ENCODE data around the gene ADAM15.

The ADAM15 gene

GRCh38 chr1:155003227-155003765 lies 47.8 kb upstream of the ADAM15 start (continued):
- TF ChIP-seq ZNF692 (tag by site-specific recombination; IDR thresholded peaks at IDR 0.05) (0 out of 2 replicates have a peak, but pooled peaks have one; percentile 32), ZNF555 (tag by site-specific recombination; conservative IDR thresholded peaks at IDR 0.05) (no peak), MZF1 (tag by site-specific recombination; IDR thresholded peaks at IDR 0.05; ENCODE audit: borderline replicate concordance) (no peak), ZNF341 (tag by site-specific recombination; IDR thresholded peaks at IDR 0.05; ENCODE audit: low read depth) (peak; percentile 41; the same call in 1 of the 2 replicates), ZBTB48 (tag by site-specific recombination; IDR thresholded peaks at IDR 0.05) (peak; percentile 59; the same call in 1 of the 2 replicates), GLIS2 (tag by site-specific recombination; IDR thresholded peaks at IDR 0.05) (0 out of 2 replicates have a peak, but pooled peaks have one; percentile 10), ZNF324 (tag by site-specific recombination; IDR thresholded peaks at IDR 0.05) (no peak), ZBTB26 (tag by site-specific recombination; optimal IDR thresholded peaks at IDR 0.05) (peak; percentile 55), ZNF398 (tag by site-specific recombination; IDR thresholded peaks at IDR 0.05) (peak; percentile 89; the same call in 1 of the 2 replicates), GLI4 (tag by site-specific recombination; IDR thresholded peaks at IDR 0.05) (no peak), GLI2 (tag by site-specific recombination; IDR thresholded peaks at IDR 0.05; ENCODE audit: borderline replicate concordance, low read depth) (no peak), ZNF645 (tag by site-specific recombination; IDR thresholded peaks at IDR 0.05) (no peak), INSM2 (tag by site-specific recombination; IDR thresholded peaks at IDR 0.05) (no peak), ZBTB1 (tag by site-specific recombination; IDR thresholded peaks at IDR 0.05) (no peak), ZNF660 (tag by site-specific recombination; IDR thresholded peaks at IDR 0.05) (no peak), ZBTB11 (tag by site-specific recombination; conservative IDR thresholded peaks at IDR 0.05; ENCODE audit: low read depth) (peak; percentile 94), PRDM4 (tag by site-specific recombination; IDR thresholded peaks at IDR 0.05) (no peak), ZNF639 (tag by site-specific recombination; IDR thresholded peaks at IDR 0.05) (no peak), ZNF24 (tag by site-specific recombination; IDR thresholded peaks at IDR 0.05) (0 out of 2 replicates have a peak, but pooled peaks have one; percentile 9), ZNF169 (tag by site-specific recombination; IDR thresholded peaks at IDR 0.05) (no peak), ZNF350 (tag by site-specific recombination; IDR thresholded peaks at IDR 0.05) (no peak), ZNF837 (tag by site-specific recombination; IDR thresholded peaks at IDR 0.05) (no peak), BCL11B (tag by site-specific recombination; IDR thresholded peaks at IDR 0.05; ENCODE audit: low read depth) (no peak; the same call in 1 of the 2 replicates), ZNF423 (tag by site-specific recombination; IDR thresholded peaks at IDR 0.05) (peak; percentile 70), ZNF433 (tag by site-specific recombination; IDR thresholded peaks at IDR 0.05; ENCODE audit: low read depth) (no peak)

Data from HEK293 (cell line).